Caki2 (cell line): ENCODE data around the gene AGAP4. TPM values are rescaled to one million over a fixed set of nuclear protein-coding genes. Genes with fewer than 3 reads are reported as not detected.
"Not testable (repeated sequence)": the region's sequence is repeated elsewhere in the genome, so short reads cannot be mapped to it uniquely, and the experiment has no call there.

Experiments
- DNase-seq: peaks from one replicate; pipeline ENCODE4 v3.0.0-alpha.2; 2015; ENCODE audit warnings: low read depth
- in situ Hi-C: cut with HindIII; loops from 2 replicates; pipeline ENCODE4 v1.10.0; 2016; ENCODE audit warnings: low sequenced_read_pairs, low pct_unique_long_range_greater_than_20kb, mixed read lengths
- total RNA-seq: library from RNA; depleted of rRNA; stranded (reverse); fragments of >200 nt; shearing (Covaris generic); gene quantifications from 2 replicates; pipeline ENCODE4 v1.2.3, GENCODE V29; 2014; ENCODE audit warnings: low replicate concordance; rRNA removed

The AGAP4 gene
- total RNA-seq, 1 experiment from 2014 or later, result 2.7 TPM

- DNase-seq, in situ Hi-C loops: not testable (repeated sequence)
These were observed 44.0 kb downstream of the AGAP4 start for GRCh38 chr10:45803060-45804010.

- DNase-seq, in situ Hi-C loops: not testable (repeated sequence)
These were observed 52.5 kb downstream of the AGAP4 start for GRCh38 chr10:45794761-45795160.

- in situ Hi-C loops, DNase-seq: not testable (repeated sequence)
These were observed 56.4 kb downstream of the AGAP4 start for GRCh38 chr10:45790694-45791426.

GRCh38 chr10:45789991-45790390 is 57.3 kb downstream of the AGAP4 start:
- in situ Hi-C loops, DNase-seq: not testable (repeated sequence)

- DNase-seq, in situ Hi-C loops: not testable (repeated sequence)
These were observed 60.0 kb downstream of the AGAP4 start for GRCh38 chr10:45787212-45787741.

GRCh38 chr10:45786217-45786616 is 61.1 kb downstream of the AGAP4 start:
- DNase-seq, in situ Hi-C loops: not testable (repeated sequence)

Other genes starting within 250 kb of the AGAP4 start
- 5.2 and 5.8 TPM in 2 replicates for gene ZFAND4, start 174.7 kb downstream of the AGAP4 start, total RNA-seq
- gene WASHC2C, start 120.2 kb downstream of the AGAP4 start, total RNA-seq, result 19.6 and 20.7 TPM in 2 replicates
- gene TIMM23, start 125.0 kb upstream of the AGAP4 start, total RNA-seq, result 141 and 149 TPM in 2 replicates
- gene NCOA4, start 183.1 kb upstream of the AGAP4 start, total RNA-seq, result 164 and 211 TPM in 2 replicates
- not detected in 2 replicates for gene MSMB, start 198.8 kb upstream of the AGAP4 start, total RNA-seq